ENCODE data around the gene PPM1A.

PPM1A gene

DNA sequence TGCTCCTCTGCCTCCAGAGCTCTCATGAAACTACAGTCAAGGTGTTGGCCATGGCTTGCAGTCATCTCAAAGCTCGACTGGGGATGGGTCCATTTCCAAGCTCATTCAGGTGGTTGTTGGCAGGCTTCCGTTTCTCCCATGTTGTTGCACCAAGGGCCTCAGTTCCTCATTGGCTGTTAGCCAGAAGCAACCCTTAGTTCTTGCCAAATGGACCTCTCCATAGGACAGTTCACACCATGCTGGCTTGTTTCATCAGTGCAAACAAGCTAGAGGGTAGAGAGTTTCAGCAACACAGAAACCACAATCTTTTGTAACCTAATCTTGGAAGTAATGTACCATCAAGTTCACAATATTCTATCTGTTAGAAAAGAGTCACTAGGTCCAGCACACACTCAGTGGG lies 22.7 kb upstream of the PPM1A start:
- no peak for DNase-seq (ENCODE audit: low spot score)

DNA sequence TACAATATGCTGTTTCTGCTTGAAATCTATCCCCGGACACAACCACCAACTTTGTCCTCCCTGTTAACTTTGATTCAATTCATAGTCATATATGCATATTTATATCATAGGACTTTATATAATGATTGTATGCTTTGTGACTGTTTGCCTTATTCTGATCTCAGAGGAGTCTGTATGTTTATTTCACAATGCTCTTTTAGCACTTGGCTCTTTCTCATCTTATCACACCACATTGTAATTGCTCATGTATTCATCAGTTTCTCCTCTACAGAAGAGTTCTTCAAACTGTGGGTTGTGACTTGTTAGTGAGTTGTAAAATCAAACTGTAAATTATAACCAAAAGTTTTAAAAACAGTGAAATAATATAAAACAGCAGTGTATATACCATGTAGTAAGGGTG lies 21.7 kb upstream of the PPM1A start:
- DNase-seq (ENCODE audit: low spot score) = no peak

DNA sequence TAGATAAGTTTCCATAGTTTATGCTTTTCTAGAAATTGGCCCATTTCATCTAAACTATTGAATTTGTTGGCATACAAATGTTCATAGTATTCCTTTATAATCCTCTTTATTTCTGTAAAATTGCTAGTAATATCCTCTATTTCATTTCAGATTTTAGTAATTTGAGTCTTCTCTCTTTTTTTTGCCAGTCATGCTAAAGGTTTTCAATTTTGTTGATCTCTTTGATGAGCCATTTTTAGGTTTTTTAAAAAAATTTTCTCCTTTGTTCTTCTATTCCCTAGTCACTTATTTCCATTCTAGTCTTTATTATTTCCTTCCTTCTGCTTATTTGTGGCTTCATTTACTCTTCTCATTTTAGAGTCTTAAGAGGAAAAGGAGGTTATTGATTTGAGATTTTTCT lies 19.4 kb upstream of the PPM1A start:
- DNase-seq (ENCODE audit: low spot score) = no peak

DNA sequence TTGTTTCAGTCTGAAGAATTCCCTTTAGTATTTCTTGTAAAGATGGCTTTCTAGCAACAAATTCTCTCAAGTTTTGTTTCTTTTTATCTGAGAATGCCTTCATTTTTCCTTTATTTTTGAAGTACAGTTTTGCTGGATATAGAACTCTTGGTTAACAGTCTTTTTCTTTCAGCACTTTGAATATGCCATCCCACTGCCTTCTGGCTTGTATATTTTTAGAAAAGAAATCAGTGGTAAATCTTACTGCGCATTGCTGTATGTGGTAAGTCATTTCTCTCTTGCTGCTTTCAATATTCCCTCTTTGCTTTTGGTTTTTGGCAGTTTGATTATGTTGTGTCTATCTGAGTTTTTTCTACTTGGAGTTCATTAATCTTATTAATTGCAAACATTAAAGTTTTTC lies 16.8 kb upstream of the PPM1A start:
- no peak for DNase-seq (ENCODE audit: low spot score)

DNA sequence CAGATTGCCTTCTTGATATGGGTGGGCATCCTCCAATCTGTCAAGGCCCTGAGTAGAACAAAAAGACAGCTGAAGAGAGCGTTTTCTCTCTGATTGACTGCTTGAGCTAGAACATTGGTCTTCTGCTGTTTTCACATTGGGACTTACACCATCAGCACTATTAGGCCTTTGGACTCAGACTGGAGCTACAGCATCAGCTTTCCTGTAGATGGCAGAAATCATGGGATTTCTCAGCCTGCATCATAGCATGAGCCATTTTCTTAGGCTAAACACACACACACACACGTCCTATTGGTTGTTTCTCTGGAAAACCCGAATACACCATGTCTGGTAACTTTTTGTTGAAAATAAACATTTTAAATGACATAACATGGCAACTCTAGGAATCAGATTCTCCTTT lies 15.8 kb upstream of the PPM1A start:
- no peak for DNase-seq (ENCODE audit: low spot score)

DNA sequence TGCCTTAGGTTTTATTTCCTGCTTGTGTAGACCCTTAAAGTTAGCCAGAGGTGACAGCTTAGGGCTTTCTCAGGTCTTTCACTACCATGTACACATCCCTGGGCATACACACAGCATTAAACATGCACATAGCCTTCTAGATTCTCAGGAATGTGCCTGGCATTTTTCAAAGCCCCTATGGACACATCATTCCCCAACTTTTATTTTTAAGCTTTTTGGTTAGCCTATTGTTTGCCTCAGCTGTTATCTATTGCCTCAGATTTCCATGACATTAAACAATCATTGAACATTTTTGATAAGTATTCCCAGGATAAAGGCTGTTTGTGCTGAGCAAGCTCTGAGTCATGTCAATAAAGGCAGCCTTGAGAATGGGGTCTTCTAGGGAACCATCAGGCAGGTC lies 15.1 kb upstream of the PPM1A start:
- no peak for DNase-seq (ENCODE audit: low spot score)

DNA sequence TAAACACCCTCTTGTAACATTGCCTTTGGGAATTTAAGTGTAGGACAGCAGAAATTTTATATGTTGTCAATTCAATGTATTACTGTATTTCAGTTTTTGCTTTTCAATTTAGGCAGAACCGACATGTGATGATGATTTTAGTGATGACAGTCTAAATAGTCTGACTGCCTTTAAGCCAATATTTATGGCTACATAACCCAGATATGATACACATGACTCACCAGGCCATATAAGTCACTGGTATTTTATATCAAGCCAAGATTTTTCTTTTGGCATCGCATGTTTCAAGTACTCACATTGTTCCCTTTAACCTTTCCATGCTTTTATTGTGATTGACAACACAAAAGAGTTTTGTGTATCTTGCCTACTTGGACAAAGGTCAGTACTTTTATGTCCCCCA lies 13.6 kb upstream of the PPM1A start:
- DNase-seq (ENCODE audit: low spot score) = no peak

DNA sequence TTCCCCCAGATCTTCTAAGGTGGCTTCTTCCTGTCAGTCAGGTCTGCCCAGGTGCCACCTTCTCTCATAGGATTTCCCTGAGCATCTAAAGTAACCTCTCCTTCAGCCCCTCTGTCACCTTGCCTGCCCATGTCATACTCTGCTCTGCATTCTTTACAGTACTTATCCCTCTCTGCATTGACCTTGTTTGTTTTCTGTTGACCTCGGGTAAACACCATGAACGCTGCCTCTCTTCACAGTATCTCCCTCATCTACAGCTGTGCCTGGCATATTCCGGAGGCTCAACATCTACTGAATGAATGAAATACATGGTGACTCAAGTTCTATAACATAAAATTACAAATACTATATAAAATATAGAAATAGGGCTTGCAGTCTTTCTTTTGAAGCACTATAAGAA lies 10.1 kb upstream of the PPM1A start:
- no peak for DNase-seq (ENCODE audit: low spot score)

DNA sequence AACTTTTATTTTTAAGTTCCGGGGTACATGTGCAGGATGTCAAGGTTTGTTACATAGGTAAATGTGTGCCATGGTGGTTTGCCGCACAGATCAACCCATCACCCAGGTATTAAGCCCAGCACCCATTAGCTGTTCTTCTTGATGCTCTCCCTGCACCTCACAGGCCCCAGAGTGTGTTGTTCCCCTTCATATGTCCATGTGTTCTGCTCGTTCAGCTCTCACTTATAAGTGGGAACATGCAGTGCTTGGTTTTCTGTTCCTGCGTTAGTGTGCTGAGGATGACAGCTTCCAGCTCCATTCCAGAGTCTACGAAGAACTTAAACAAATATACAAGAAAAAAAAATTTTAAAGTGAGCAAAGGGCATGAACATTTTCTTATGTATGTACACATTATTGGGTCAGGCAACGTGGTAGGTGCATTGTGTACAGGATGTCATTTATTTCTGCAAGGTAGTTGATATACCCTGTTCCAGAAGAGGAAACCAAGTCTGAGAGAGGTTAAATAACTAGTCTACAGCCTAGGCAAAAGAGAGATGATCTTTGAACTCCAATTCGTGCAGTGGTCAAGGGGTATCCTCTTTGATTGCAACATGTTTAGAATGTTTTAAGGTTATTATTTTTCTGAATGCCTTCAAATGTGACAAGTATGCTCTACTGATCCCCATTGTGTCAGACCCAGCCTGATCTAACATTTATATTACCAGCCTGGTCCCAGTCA lies 8.7 kb upstream of the PPM1A start:
- no peak for DNase-seq (ENCODE audit: low spot score)

DNA sequence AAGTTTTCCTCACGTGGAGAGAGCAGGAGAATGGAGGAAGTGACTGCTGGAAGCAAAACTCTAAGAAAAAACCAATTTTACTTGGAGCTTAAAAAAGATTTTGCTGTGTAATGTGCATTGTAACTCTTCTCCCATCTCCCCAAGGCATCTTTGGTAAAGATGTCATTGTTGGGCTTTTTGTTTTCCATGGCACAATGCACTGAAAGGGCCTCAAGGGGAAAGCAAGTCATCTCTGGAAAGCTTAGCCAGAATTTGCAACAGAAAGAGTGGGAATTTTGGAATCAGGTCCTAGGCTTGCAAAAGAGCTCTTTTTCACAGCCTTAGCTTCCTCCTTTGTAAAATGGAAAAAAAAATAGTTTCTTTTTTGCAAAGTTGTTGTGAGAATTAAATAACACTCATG lies 7.9 kb upstream of the PPM1A start:
- DNase-seq (ENCODE audit: low spot score) = no peak

DNA sequence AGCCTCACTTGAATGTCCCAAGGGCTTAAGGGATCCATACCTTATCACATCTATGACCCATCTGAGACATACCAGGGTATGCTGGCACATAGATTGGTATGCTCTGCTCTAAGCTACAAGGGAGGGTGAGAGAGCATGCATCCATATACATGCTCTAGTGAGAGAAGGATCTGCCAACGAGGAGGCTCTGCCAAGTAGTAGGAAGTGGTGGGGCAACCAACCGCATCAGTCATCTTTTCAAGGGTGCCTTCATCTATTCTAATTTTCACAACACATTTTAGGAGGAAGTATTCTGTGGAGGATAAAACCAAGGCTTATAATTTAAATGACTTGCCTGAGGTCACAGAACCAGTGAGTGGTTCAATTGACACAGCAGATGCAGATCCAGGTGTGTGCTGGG lies 6.6 kb upstream of the PPM1A start:
- no peak for DNase-seq (ENCODE audit: low spot score)

DNA sequence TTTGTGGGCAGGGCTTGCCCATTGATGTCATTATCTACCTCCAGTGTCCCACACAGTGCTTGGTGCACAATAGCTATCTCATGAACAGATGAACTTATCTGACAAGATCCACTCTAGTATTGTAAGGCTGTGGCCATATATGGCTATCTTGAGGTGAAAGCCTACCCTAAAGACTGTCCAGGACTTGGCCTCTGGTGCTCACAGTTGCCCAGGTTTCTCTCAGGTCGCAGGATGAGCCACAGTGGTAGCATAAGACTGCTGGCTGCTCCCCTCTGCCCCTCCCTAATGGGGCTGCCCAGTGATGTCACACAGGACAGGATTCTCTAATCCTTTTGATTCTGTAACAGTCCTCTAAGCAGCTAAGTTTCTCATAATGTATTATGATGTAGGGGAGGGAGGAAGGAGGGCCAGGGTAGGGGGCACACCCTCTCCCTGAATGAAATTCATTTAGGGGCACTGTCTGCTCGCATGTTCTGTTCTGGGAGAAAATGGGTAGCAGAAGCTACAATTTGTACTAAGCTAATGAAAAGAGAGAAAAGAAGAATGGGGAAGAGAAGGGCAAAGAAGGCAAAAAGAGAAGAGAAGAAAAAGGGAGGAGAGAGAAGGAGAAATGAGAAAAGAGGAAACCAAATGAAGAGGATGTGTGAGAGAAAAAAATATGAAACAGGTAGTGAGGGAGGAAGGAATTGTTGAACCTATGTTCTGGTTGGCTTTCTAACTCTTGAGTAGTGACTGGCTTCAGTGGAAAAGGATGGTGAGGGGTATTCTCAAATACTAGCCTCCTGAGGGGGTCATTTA lies 3.4 kb upstream of the PPM1A start:
- no peak for DNase-seq (ENCODE audit: low spot score)

DNA sequence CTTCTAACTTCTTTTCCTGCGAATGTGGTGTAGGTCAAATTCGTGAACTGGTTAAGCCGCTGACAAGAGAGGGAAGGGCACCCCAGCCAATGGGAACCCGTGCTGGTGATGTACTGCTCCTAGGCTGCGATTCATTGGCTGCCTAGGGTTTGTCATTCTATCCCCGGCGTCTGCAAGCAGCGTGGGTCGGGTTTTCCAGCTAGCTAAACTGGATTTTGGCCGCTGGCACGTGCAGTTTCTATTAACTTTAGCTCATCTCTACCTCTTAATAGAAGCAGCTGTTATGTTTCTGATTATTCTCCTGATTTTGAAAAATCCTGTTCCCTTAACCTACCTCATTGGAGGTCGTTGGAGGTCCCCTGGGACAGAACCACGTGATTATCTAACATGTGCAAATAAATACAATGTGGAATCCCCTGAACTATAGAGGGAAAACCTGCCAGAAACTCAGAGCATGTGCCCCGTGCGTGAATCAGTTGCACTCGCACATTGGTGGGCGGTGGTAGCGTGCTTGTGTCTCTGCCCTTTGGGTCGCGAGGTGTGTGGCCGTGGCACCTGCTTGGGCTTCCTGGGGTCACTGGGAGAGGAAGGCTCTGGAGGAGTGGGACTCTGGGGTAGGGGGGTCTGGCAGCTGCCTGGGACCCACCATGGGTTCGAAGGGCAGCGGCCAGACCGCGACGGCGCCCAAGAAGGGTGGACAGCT lies 876 bp upstream of the PPM1A start:
- DNase-seq (ENCODE audit: low spot score) = peak; percentile 94

DNA sequence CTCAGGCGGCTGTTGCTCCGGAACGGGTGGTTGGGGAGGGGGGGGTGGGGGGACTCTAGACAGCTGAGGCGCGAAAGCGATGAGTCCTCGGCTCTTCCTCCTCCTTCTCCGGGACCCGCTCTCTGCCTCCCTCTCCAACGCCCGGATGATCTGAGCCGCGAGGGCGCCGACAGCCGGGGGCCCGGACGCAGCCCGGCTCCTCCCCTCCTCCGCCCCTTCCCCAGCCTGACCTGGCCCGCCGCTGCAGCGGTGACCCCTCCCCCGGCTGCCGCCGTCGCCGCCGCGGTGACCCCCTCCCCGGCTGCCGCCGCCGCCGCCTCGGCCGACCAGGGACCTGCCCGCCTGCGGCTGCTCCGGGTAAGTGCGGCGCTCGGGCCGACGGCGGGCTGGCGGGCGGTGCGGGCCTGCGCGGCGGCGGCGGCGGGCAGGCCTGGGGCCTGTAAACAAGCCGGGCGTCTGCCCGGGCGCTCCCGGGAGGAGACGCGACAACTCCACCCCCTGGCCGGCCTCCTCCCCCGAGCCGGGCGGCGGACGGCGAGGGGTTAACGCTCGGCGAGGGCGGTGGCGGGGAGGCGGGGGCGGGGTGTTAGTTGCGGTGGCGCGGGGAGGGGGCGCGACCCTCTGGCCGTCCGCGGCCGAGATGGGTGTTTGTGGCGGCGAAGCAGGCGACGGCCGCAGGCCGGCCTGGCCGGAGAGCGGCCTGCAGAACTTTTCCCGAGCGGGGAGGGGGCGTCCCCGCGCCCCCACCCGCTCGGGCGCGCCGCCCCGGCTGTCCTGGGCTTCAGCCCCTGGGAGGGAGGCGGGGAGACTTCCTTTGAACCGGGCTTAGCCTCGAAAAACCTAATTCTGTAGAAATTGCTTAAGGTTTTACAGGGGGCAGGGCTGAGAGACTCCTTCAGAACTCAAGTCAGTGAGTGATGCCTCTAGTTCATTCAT lies 568 bp downstream of the PPM1A start:
- peak; percentile 92 for DNase-seq (ENCODE audit: low spot score)

DNA sequence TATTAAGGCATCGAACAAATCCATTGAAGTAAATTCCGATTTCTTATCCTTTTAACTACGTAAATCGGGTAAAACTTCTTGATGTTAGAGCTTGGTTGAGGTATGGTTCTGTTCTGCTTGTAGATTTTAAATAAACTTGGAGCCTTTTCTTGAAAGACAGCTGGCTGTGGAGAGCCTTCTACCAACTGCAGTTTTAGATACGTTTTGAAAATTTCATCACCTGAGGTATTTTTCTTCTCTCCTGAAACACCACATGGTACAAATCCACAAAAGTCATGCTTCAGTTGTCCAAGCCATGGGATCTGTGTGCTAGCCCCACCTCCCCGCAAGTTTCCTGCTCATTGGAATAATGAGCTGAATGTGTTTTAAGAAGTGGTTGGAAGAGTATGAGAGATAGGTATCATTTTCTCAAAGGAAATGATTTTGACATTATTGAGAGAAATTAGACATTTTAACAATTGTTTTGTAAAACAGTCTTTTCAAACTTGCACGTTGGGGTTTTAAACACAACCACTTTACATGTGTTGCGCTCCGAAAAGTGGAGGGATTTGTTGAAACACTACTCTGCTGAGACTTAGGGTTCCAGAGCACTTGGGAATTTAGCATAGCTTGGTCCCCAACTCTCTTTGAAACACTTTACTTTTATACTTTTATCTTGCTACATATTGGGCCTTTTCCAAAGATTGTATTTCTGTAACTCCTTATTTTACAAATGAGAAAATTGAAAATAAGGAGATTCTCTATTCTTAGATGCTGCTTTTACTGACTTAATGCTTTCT lies 1.4 kb downstream of the PPM1A start:
- peak; percentile 14 for DNase-seq (ENCODE audit: low spot score)

DNA sequence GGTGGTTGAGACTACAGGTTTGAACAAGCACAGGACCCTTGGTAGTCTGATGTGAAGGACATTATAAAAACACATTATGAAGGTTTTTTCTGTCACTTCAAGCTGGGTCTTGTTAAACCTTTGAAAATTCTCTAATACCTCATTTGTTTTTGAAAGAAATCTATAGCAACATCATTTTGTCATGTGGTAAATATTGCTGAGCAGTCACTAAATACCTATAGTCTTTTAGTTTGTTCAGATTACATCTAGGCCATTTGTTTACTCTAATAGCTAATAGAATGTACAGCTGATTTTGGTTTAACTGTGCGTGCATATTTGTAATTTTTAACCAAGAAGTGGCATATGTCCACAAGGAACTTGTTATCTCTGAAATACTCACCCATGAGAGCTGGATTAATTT lies 2.9 kb downstream of the PPM1A start:
- no peak for DNase-seq (ENCODE audit: low spot score)

DNA sequence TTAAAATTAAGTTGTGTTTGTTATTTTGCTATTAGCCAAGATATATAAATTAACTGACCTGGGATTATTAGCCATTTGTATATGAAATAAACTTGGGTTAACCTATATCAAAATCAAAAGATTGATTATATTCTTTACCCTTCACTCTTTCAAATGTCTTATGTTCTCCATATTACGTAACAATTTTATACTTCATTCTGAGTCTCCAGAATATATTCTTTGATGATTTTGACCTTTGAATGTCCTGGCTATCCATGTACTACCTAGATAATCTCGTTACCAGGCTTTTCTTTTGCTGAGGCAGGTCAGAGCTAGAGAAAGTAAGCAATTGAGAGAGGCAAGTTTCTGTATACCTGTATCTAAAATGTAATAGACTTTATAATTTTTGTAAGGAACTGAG lies 3.6 kb downstream of the PPM1A start:
- no peak for DNase-seq (ENCODE audit: low spot score)

DNA sequence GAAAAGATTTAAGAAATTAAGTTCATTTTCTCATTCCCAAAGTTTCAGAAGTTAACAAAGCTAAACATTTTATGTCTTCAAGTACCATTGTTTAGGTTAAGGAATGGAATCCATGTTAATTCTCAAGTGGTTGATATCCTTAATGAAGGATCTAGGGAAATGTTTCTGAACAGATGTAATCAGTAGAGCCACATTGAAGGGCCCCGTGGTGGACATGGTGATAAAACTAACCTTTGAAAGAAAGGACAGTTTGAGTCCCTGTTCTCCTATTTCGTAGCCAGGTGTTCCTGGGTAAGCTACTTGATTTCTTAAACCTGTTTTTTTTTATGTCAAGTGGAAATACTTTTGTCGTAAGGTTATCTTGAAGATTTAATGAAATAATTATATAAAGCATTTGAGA lies 4.6 kb downstream of the PPM1A start:
- no peak for DNase-seq (ENCODE audit: low spot score)

DNA sequence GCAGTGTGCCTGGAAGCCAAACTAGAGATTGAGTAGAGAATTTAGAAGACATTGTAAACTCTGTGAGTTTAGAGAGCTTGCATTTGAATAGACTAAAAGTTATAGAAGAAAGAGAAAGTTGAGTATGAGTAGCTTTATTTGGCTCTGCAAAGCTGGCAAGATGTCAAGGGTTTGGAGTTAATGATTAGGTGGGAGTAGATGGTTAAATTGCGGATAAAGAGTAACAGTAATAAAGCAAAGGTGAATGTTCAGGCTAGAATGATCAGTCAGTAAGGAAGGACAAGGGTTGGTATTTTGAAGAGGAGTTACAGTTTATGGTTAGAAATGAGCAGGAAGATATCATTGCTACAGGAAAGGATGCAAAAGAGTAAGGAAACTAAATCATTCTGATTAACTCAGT lies 5.2 kb downstream of the PPM1A start:
- DNase-seq (ENCODE audit: low spot score) = no peak

DNA sequence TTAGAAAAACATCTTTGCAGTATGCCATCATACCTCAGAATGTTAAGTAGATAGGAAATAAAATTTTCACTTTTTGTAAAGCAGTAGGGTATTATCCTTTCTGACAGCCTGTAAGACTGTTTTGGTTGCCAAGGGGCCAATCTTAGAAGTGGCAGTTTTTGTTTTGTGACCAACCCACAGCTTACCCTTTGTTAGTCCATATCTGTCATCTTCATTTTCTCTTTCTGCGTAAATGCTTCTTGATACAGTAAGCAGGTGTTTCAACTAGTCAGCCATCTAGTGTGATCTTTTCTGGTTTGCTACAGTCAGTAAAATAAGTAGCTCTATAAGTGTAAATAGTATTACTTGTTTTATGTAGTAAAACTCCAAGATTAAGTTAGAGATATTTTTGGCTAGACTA lies 8.8 kb downstream of the PPM1A start:
- DNase-seq (ENCODE audit: low spot score) = no peak

DNA sequence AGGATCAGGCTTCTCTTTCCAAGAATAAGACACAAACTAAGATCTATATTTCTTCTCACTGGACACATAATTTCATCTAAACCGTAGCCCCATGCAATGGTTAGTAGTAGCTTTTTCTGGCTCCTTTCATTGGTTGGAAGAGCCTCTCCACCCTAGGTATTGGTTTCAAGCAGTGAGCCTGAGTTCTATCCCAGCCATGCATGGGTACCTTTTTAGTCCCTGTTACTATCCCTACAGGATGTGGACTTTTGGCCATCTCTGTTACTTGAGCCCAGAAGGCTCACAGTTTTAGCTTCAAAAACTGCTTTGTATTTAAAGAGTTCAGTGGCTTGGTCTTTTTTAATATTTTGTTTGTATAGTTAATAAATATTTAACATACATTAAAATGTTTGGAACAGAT lies 16.1 kb downstream of the PPM1A start:
- DNase-seq (ENCODE audit: low spot score) = no peak

Measured in GM03348 (cell line).